SK-N-SH treated with all-trans-retinoic acid at 6 μM for 48 hours (cell line): ENCODE measurements around the gene PRPF31.

Experiments used
- ATAC-seq: fragments of 200-7000 bp; cut with Tn5 transposase; 3 replicates; pipeline ENCODE4 v1.9.1; 2020; ENCODE audit warnings: mild to moderate bottlenecking, moderate library complexity
- ARNTL ChIP-seq: fragments of 450-650 bp; formaldehyde crosslinking; IDR thresholded peaks from 2 replicates; pipeline ENCODE4 v1.5.0; 2020; ENCODE audit warnings: low read depth, mild to moderate bottlenecking, moderate library complexity, borderline replicate concordance
- CSDC2 ChIP-seq: fragments of 250-450 bp; sonication (Bioruptor Pico); IDR thresholded peaks from 2 replicates; pipeline ENCODE4 v1.5.0; 2020; ENCODE audit warnings: mild to moderate bottlenecking, moderate library complexity
- ESRRG ChIP-seq: fragments of 250-450 bp; sonication (Bioruptor Pico); IDR thresholded peaks from 2 replicates; pipeline ENCODE4 v1.6.1; 2021; ENCODE audit warnings: mild to moderate bottlenecking
- GLIS3 ChIP-seq: fragments of 250-450 bp; sonication (Bioruptor Pico); IDR thresholded peaks from 2 replicates; pipeline ENCODE4 v1.5.0; 2020; ENCODE audit warnings: mild to moderate bottlenecking, moderate library complexity
- ISL1 ChIP-seq: fragments of 250-450 bp; sonication (Bioruptor Pico); IDR thresholded peaks from 2 replicates; pipeline ENCODE4 v2.1.2; 2022; ENCODE audit warnings: mild to moderate bottlenecking, moderate library complexity
- OSR1 ChIP-seq: fragments of 250-450 bp; sonication (Bioruptor Pico); IDR thresholded peaks from 2 replicates; pipeline ENCODE4 v1.8.0; 2022; ENCODE audit warnings: moderate library complexity, mild to moderate bottlenecking, inconsistent platforms
- PPARA ChIP-seq: fragments of 250-450 bp; sonication (Bioruptor Pico); IDR thresholded peaks from 2 replicates; pipeline ENCODE4 v1.5.0; 2020; ENCODE audit warnings: mild to moderate bottlenecking, borderline replicate concordance
- RARB ChIP-seq: fragments of 250-450 bp; sonication (Bioruptor Pico); IDR thresholded peaks from 2 replicates; pipeline ENCODE4 v1.8.0; 2021; ENCODE audit warnings: mild to moderate bottlenecking, moderate library complexity
- SNAI2 ChIP-seq: fragments of 250-450 bp; sonication (Bioruptor Pico); IDR thresholded peaks from 2 replicates; pipeline ENCODE4 v1.5.0; 2020; ENCODE audit warnings: mild to moderate bottlenecking, moderate library complexity
- TCF4 ChIP-seq: fragments of 250-450 bp; sonication (Bioruptor Pico); IDR thresholded peaks from 2 replicates; pipeline ENCODE4 v1.8.0; 2021; ENCODE audit warnings: mild to moderate bottlenecking, moderate library complexity, borderline replicate concordance
- TOX ChIP-seq: fragments of 250-450 bp; sonication (Bioruptor Pico); IDR thresholded peaks from 2 replicates; pipeline ENCODE4 v1.8.0; 2021; ENCODE audit warnings: mild to moderate bottlenecking, moderate library complexity, borderline replicate concordance
- ZC3H10 ChIP-seq: fragments of 250-450 bp; sonication (Bioruptor Pico); IDR thresholded peaks from 2 replicates; pipeline ENCODE4 v1.5.1; 2021; ENCODE audit warnings: mild to moderate bottlenecking, moderate library complexity
- ZFP3 ChIP-seq: fragments of 250-450 bp; sonication (Bioruptor Pico); IDR thresholded peaks from 2 replicates; pipeline ENCODE4 v1.5.0; 2020; ENCODE audit warnings: mild to moderate bottlenecking, moderate library complexity
- ZFP30 ChIP-seq: fragments of 450-650 bp; formaldehyde crosslinking; IDR thresholded peaks from 2 replicates; pipeline ENCODE4 v1.5.0; 2022; ENCODE audit warnings: mild to moderate bottlenecking, moderate library complexity
- ZNF565 ChIP-seq: fragments of 450-650 bp; formaldehyde crosslinking; conservative IDR thresholded peaks from 2 replicates; pipeline ENCODE4 v1.5.0; 2020; ENCODE audit warnings: low read depth, mild to moderate bottlenecking, moderate library complexity
- ZNF70 ChIP-seq: fragments of 450-650 bp; formaldehyde crosslinking; IDR thresholded peaks from 2 replicates; pipeline ENCODE4 v1.5.0; 2020; ENCODE audit warnings: mild to moderate bottlenecking, moderate library complexity
- ZNF8 ChIP-seq: fragments of 450-650 bp; formaldehyde crosslinking; IDR thresholded peaks from 2 replicates; pipeline ENCODE4 v1.5.0; 2020; ENCODE audit warnings: mild to moderate bottlenecking, moderate library complexity
- TF ChIP-seq, protein P1 (sequence below): fragments of 250-450 bp; sonication (Bioruptor Pico); IDR thresholded peaks from 2 replicates; pipeline ENCODE4 v1.8.0; 2021; ENCODE audit warnings: low read depth, mild to moderate bottlenecking, moderate library complexity, borderline replicate concordance
- TF ChIP-seq, protein P2 (sequence below): fragments of 250-450 bp; sonication (Bioruptor Pico); IDR thresholded peaks from 2 replicates; pipeline ENCODE4 v1.5.1; 2021; ENCODE audit warnings: mild to moderate bottlenecking, moderate library complexity
- TF ChIP-seq, protein P3 (sequence below): fragments of 250-450 bp; sonication (Bioruptor Pico); IDR thresholded peaks from 2 replicates; pipeline ENCODE4 v1.8.0; 2020; ENCODE audit warnings: mild to moderate bottlenecking, moderate library complexity, borderline replicate concordance
- TF ChIP-seq, protein P4 (sequence below): fragments of 250-450 bp; sonication (Bioruptor Pico); IDR thresholded peaks from 2 replicates; pipeline ENCODE4 v1.5.1; 2020; ENCODE audit warnings: low read depth, mild to moderate bottlenecking, moderate library complexity

Gene PRPF31

DNA sequence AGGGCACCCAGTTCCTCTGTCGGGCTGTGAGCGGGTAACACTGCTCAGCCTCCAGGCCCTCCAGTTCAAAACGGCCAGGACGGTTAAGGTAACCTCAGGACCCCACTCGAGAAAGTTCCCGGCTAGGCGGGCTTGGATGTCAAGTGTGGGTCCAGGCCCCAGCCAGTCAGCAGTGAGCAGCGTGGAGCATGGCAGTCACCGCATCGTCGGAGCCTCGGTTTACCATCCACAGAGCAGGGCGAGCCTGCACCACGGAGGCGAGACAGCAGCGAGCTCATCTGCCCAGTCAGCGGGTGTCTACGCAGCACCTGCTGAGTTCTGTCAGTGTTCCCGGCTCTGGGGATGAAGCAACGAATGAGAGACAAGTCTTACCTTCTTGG is 14.1 kb downstream of the PRPF31 start (continued):
- TF ChIP-seq, protein P1, sequence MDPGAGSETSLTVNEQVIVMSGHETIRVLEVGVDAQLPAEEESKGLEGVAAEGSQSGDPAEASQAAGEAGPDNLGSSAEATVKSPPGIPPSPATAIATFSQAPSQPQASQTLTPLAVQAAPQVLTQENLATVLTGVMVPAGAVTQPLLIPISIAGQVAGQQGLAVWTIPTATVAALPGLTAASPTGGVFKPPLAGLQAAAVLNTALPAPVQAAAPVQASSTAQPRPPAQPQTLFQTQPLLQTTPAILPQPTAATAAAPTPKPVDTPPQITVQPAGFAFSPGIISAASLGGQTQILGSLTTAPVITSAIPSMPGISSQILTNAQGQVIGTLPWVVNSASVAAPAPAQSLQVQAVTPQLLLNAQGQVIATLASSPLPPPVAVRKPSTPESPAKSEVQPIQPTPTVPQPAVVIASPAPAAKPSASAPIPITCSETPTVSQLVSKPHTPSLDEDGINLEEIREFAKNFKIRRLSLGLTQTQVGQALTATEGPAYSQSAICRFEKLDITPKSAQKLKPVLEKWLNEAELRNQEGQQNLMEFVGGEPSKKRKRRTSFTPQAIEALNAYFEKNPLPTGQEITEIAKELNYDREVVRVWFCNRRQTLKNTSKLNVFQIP (CRISPR knock-in tag): no peak
- TF ChIP-seq, all 23 proteins: peak for 0

DNA sequence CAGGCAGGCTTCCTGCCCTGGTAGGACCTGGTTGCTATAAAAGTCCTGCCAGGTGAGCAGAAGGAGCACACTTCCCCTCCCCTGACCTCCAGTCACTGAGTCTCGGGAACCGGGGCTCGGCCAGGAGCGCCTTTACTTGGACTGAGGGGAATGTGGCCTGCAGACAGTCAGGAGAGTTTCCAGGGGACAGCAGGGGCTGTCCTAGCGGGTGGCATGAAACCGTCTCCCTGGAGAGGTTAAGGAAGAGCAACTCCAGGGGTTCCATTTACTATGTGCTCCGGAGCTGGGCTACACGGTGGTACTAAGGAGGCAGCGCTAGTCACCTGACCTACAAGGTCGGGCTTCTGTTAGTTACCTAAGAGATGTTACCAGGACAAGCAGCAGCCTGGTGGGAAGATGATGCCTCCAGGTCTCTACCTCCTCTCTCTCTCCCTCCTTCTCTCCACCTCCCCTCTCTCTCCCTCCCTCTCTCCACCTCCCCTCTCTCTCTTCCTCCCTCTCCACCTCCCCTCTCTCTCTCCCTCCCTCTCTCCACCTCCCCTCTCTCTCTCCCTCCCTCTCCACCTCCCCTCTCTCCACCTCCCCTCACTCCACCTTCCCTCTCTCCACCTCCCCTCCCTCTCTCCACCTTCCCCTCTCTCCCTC is 17.9 kb downstream of the PRPF31 start:
- no peak for ATAC-seq

DNA sequence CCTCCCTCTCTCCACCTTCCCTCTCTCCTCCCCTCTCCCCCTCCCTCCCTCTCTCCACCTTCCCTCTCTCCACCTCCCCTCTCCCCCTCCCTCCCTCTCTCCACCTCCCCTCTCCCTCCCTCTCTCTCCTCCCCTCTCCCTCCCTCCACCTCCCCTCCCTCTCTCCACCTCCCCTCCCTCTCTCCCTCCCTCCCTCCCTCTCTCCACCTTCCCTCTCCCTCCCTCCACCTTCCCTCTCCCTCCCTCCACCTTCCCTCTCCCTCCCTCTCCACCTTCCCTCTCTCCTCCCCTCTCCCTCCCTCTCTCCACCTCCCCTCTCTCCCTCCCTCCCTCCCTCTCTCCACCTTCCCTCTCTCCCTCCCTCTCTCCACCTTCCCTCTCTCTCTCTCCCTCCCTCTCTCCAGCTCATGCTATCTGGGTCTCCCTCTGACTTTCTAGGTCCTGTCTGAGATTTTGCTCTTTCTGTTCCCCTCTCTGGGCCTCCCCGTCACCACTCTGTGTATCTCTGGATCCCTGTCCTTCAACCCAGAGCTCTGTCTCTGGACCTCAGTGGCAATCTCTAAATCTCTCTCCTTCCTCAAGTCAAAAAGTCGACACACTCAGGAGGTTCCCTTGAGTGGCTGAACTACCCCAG is 18.5 kb downstream of the PRPF31 start:
- TF ChIP-seq RARB (CRISPR knock-in tag) (no peak), ZNF8 (CRISPR knock-in tag) (no peak), ARNTL (no peak), GLIS3 (CRISPR knock-in tag) (no peak), CSDC2 (CRISPR knock-in tag) (no peak), ESRRG (CRISPR knock-in tag) (no peak), PPARA (CRISPR knock-in tag) (no peak), SNAI2 (CRISPR knock-in tag) (no peak), ZFP30 (CRISPR knock-in tag) (no peak), TOX (CRISPR knock-in tag) (no peak), OSR1 (CRISPR knock-in tag) (no peak)
- no peak for ATAC-seq

More for the DNA sequence above, 17.9 kb downstream of the PRPF31 start:
- TF ChIP-seq ZC3H10 (CRISPR knock-in tag): no peak
- no peak for TF ChIP-seq ISL1 (CRISPR knock-in tag)
- no peak for TF ChIP-seq SNAI2 (CRISPR knock-in tag)
- TF ChIP-seq, protein P2, sequence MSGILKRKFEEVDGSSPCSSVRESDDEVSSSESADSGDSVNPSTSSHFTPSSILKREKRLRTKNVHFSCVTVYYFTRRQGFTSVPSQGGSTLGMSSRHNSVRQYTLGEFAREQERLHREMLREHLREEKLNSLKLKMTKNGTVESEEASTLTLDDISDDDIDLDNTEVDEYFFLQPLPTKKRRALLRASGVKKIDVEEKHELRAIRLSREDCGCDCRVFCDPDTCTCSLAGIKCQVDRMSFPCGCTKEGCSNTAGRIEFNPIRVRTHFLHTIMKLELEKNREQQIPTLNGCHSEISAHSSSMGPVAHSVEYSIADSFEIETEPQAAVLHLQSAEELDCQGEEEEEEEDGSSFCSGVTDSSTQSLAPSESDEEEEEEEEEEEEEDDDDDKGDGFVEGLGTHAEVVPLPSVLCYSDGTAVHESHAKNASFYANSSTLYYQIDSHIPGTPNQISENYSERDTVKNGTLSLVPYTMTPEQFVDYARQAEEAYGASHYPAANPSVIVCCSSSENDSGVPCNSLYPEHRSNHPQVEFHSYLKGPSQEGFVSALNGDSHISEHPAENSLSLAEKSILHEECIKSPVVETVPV (CRISPR knock-in tag): no peak
- no peak for TF ChIP-seq ESRRG (CRISPR knock-in tag)
- no peak for TF ChIP-seq ZFP3 (CRISPR knock-in tag)
- no peak for TF ChIP-seq GLIS3 (CRISPR knock-in tag)
- TF ChIP-seq, protein P3, sequence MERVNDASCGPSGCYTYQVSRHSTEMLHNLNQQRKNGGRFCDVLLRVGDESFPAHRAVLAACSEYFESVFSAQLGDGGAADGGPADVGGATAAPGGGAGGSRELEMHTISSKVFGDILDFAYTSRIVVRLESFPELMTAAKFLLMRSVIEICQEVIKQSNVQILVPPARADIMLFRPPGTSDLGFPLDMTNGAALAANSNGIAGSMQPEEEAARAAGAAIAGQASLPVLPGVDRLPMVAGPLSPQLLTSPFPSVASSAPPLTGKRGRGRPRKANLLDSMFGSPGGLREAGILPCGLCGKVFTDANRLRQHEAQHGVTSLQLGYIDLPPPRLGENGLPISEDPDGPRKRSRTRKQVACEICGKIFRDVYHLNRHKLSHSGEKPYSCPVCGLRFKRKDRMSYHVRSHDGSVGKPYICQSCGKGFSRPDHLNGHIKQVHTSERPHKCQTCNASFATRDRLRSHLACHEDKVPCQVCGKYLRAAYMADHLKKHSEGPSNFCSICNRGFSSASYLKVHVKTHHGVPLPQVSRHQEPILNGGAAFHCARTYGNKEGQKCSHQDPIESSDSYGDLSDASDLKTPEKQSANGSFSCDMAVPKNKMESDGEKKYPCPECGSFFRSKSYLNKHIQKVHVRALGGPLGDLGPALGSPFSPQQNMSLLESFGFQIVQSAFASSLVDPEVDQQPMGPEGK (CRISPR knock-in tag): no peak
- no peak for TF ChIP-seq ARNTL

DNA sequence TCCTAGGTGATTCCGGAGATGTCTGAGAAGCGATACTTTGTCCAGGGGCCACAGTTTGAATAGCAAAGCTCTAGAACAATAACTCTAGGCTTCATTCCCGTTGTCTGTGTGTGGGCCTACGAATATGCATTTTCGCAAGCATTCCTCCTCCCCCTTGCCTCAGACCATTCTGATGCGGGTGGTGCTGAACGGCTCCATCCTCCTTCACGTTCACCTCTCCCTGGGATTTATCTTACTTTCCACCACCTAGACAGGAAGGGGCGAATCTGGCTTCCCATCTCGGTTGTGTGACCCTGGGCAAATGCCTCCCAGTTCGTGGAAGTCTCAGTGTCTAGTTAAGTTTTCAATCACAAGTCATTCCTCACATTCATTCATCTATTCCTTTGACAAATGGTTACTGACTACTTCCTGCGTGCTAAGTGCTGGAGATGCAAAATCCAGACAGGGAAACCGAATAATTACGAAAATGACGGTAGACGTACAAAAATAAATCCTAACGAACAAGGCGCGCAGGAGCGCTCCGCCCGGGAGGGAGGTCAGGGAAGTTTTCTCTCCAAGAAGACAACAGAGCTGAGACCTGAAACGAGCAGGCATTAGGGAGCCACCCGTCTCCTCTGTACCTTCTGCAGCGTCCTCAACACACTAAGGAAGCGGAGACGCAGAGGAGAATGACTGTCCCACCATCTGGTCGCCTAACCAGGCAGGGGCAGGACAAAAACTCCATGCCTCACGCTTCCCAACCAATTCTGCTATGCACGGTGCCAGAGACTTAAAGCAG is 20.7 kb downstream of the PRPF31 start:
- TF ChIP-seq ESRRG (CRISPR knock-in tag) (no peak), ZNF8 (CRISPR knock-in tag) (no peak), SNAI2 (CRISPR knock-in tag) (no peak), ZC3H10 (CRISPR knock-in tag) (no peak), CSDC2 (CRISPR knock-in tag) (no peak), ZFP3 (CRISPR knock-in tag) (no peak), TCF4 (CRISPR knock-in tag) (no peak), ZNF70 (CRISPR knock-in tag) (no peak), ZNF565 (CRISPR knock-in tag) (no peak), ARNTL (no peak), PPARA (CRISPR knock-in tag) (no peak), RARB (CRISPR knock-in tag) (no peak), GLIS3 (CRISPR knock-in tag) (no peak), ISL1 (CRISPR knock-in tag) (no peak)
- TF ChIP-seq, protein P3 (CRISPR knock-in tag): no peak
- TF ChIP-seq, protein P4, sequence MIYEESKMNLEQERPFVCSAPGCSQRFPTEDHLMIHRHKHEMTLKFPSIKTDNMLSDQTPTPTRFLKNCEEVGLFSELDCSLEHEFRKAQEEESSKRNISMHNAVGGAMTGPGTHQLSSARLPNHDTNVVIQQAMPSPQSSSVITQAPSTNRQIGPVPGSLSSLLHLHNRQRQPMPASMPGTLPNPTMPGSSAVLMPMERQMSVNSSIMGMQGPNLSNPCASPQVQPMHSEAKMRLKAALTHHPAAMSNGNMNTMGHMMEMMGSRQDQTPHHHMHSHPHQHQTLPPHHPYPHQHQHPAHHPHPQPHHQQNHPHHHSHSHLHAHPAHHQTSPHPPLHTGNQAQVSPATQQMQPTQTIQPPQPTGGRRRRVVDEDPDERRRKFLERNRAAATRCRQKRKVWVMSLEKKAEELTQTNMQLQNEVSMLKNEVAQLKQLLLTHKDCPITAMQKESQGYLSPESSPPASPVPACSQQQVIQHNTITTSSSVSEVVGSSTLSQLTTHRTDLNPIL (CRISPR knock-in tag): no peak

More for the DNA sequence above, 20.7 kb downstream of the PRPF31 start:
- peak; percentile 4 for ATAC-seq
